T1000 (cell line): ENCODE measurements around the gene CXCL6.

Source experiments
- DNase-seq: peaks from one replicate; lab custom pipeline; 2025; ENCODE audit warnings: mixed read lengths; lab: John Stamatoyannopoulos, UW

The CXCL6 gene

GRCh38 chr4:73842696-73843095, 6.2 kb downstream of the CXCL6 start:
- no peak for DNase-seq

GRCh38 chr4:73843369-73843768, 6.9 kb downstream of the CXCL6 start:
- DNase-seq: no peak

- DNase-seq: no peak
Observed at GRCh38 chr4:73844345-73844744, 7.9 kb downstream of the CXCL6 start.

- DNase-seq: no peak
Observed at GRCh38 chr4:73844806-73845205, 8.3 kb downstream of the CXCL6 start.

GRCh38 chr4:73847526-73848182, 11.2 kb downstream of the CXCL6 start:
- no peak for DNase-seq

GRCh38 chr4:73848183-73848777, 11.8 kb downstream of the CXCL6 start:
- no peak for DNase-seq

GRCh38 chr4:73850261-73850970, 13.9 kb downstream of the CXCL6 start:
- no peak for DNase-seq

- no peak for DNase-seq
Observed at GRCh38 chr4:73851293-73851692, 14.8 kb downstream of the CXCL6 start.

GRCh38 chr4:73852771-73853170, 16.3 kb downstream of the CXCL6 start:
- DNase-seq: no peak

GRCh38 chr4:73853246-73853704, 16.8 kb downstream of the CXCL6 start, which contains the start of gene PF4V1:
TSS of gene PF4V1 (plus strand) at chr4:73853296. CDS start at chr4:73853363, 67 bp downstream.
- no peak for DNase-seq

GRCh38 chr4:73853718-73854473, 17.4 kb downstream of the CXCL6 start:
- no peak for DNase-seq

- no peak for DNase-seq
Observed at GRCh38 chr4:73855406-73855805, 18.9 kb downstream of the CXCL6 start.

- DNase-seq: no peak
Observed at GRCh38 chr4:73856518-73856917, 20.0 kb downstream of the CXCL6 start.

GRCh38 chr4:73859614-73860088, 23.2 kb downstream of the CXCL6 start:
- DNase-seq: no peak

GRCh38 chr4:73860181-73860580, 23.7 kb downstream of the CXCL6 start:
- no peak for DNase-seq

- no peak for DNase-seq
Observed at GRCh38 chr4:73860917-73861316, 24.4 kb downstream of the CXCL6 start.

- DNase-seq: no peak
Observed at GRCh38 chr4:73862322-73862721, 25.8 kb downstream of the CXCL6 start.

GRCh38 chr4:73864365-73864764, 27.9 kb downstream of the CXCL6 start:
- no peak for DNase-seq

- no peak for DNase-seq
Observed at GRCh38 chr4:73864961-73865360, 28.5 kb downstream of the CXCL6 start.

- no peak for DNase-seq
Observed at GRCh38 chr4:73865431-73866096, 29.1 kb downstream of the CXCL6 start.

- DNase-seq: no peak
Observed at GRCh38 chr4:73866246-73866645, 29.8 kb downstream of the CXCL6 start.

GRCh38 chr4:73867783-73868182, 31.3 kb downstream of the CXCL6 start:
- DNase-seq: no peak
